HEK293 (cell line): Measurements from ENCODE around the gene SOX18.

Source experiments
- CTCF ChIA-PET: fragments of 350-600 bp; formaldehyde crosslinking; extraction: SDS; loops from one replicate; lab custom pipeline; 2021; ENCODE audit warnings: antibody characterized with exemption; lab: Yijun Ruan, JAX
- POLR2A ChIA-PET: fragments of 300-600 bp; formaldehyde crosslinking; extraction: SDS; loops from one replicate; lab custom pipeline; 2020; ENCODE audit warnings: antibody characterized with exemption, inconsistent platforms; lab: Yijun Ruan, JAX
- H3K27ac ChIP-seq: fragments of 200-500 bp; sonication (Bioruptor generic); 2 replicates; pipeline ENCODE4 v1.5.1; 2014; ENCODE audit warnings: low read depth, low read length, control low read depth, inconsistent platforms; ENCODE audit errors: extremely low read depth
- H3K36me3 ChIP-seq, 2 experiments: fragments of 200-500 bp in 1 of 2; sonication (Bioruptor generic) in 1 of 2; 1 replicate in 1 of 2; 2 replicates in 1 of 2; pipeline ENCODE4 v1.5.1; 2014 to 2017; ENCODE audit warnings: inconsistent platforms in 2 of 2, low read length in 2 of 2; ENCODE audit not compliant: control insufficient read depth in 2 of 2, insufficient read depth in 1 of 2
- H3K4me1 ChIP-seq: fragments of 200-500 bp; sonication (Bioruptor generic); 2 replicates; pipeline ENCODE4 v1.5.1; 2014; ENCODE audit warnings: mild to moderate bottlenecking, low read length, inconsistent platforms; ENCODE audit not compliant: control insufficient read depth, insufficient read depth
- H3K4me3 ChIP-seq: 2 replicates; pipeline ENCODE4 v1.5.1; 2011; ENCODE audit warnings: low read depth, mild to moderate bottlenecking, control low read depth, low read length, moderate library complexity
- H3K9me3 ChIP-seq: fragments of 200-500 bp; sonication (Bioruptor generic); 2 replicates; pipeline ENCODE4 v1.5.1; 2014; ENCODE audit warnings: low read depth, low read length, inconsistent platforms; ENCODE audit not compliant: control insufficient read depth, insufficient read depth
- BCL11A ChIP-seq: fragments of 450-650 bp; formaldehyde crosslinking; IDR thresholded peaks from 2 replicates; pipeline ENCODE4 v1.5.1; 2016; ENCODE audit warnings: low read depth, missing biosample characterization, missing genetic modification characterization
- EGR2 ChIP-seq: fragments of 450-650 bp; formaldehyde crosslinking; IDR thresholded peaks from 2 replicates; pipeline ENCODE4 v1.5.1; 2016; ENCODE audit warnings: low read depth, missing biosample characterization, missing genetic modification characterization
- GLI4 ChIP-seq: fragments of 450-650 bp; formaldehyde crosslinking; IDR thresholded peaks from 2 replicates; pipeline ENCODE4 v1.5.1; 2016; ENCODE audit warnings: missing biosample characterization, missing genetic modification characterization
- GLIS1 ChIP-seq: fragments of 450-650 bp; formaldehyde crosslinking; IDR thresholded peaks from 2 replicates; pipeline ENCODE4 v1.5.1; 2016; ENCODE audit warnings: missing biosample characterization, missing genetic modification characterization
- HOXA7 ChIP-seq: sonication (generic); formaldehyde crosslinking; IDR thresholded peaks from 2 replicates; pipeline ENCODE4 v1.8.1; 2022; ENCODE audit warnings: missing genetic modification reagents, borderline replicate concordance
- IKZF3 ChIP-seq: fragments of 450-650 bp; IDR thresholded peaks from 2 replicates; pipeline ENCODE4 v1.5.0; 2018; ENCODE audit warnings: missing biosample characterization, mild to moderate bottlenecking, missing genetic modification characterization, moderate library complexity
- KLF16 ChIP-seq: fragments of 450-650 bp; formaldehyde crosslinking; IDR thresholded peaks from 2 replicates; pipeline ENCODE4 v1.5.1; 2017; ENCODE audit warnings: missing biosample characterization, missing genetic modification characterization
- KLF8 ChIP-seq: fragments of 450-650 bp; formaldehyde crosslinking; IDR thresholded peaks from 2 replicates; pipeline ENCODE4 v1.5.1; 2016; ENCODE audit warnings: missing biosample characterization, missing genetic modification characterization
- KLF9 ChIP-seq: fragments of 450-650 bp; formaldehyde crosslinking; IDR thresholded peaks from 2 replicates; pipeline ENCODE4 v1.5.1; 2016; ENCODE audit warnings: missing biosample characterization, missing genetic modification characterization, low read depth
- SCRT2 ChIP-seq: fragments of 450-650 bp; formaldehyde crosslinking; IDR thresholded peaks from 2 replicates; pipeline ENCODE4 v1.5.1; 2016; ENCODE audit warnings: missing biosample characterization, missing genetic modification characterization
- SP2 ChIP-seq: fragments of 450-650 bp; formaldehyde crosslinking; IDR thresholded peaks from 2 replicates; pipeline ENCODE4 v1.5.1; 2016; ENCODE audit warnings: missing biosample characterization, missing genetic modification characterization
- SP3 ChIP-seq: fragments of 450-650 bp; formaldehyde crosslinking; IDR thresholded peaks from 2 replicates; pipeline ENCODE4 v1.5.1; 2016; ENCODE audit warnings: missing biosample characterization, missing genetic modification characterization
- YY1 ChIP-seq: fragments of 450-650 bp; formaldehyde crosslinking; IDR thresholded peaks from 2 replicates; pipeline ENCODE4 v1.5.1; 2018; ENCODE audit warnings: missing biosample characterization, missing genetic modification characterization
- ZBTB21 ChIP-seq: fragments of 450-650 bp; formaldehyde crosslinking; IDR thresholded peaks from 2 replicates; pipeline ENCODE4 v1.5.1; 2017; ENCODE audit warnings: missing biosample characterization, missing genetic modification characterization
- ZBTB8A ChIP-seq: fragments of 450-650 bp; formaldehyde crosslinking; IDR thresholded peaks from 2 replicates; pipeline ENCODE4 v1.5.1; 2016; ENCODE audit warnings: missing biosample characterization, missing genetic modification characterization
- ZIC2 ChIP-seq: fragments of 450-650 bp; formaldehyde crosslinking; IDR thresholded peaks from 2 replicates; pipeline ENCODE4 v1.5.1; 2016; ENCODE audit warnings: missing biosample characterization, missing genetic modification characterization
- ZNF114 ChIP-seq: fragments of 450-650 bp; formaldehyde crosslinking; IDR thresholded peaks from 2 replicates; pipeline ENCODE4 v1.5.0; 2017; ENCODE audit warnings: missing biosample characterization, missing genetic modification characterization
- ZNF133 ChIP-seq: fragments of 450-650 bp; formaldehyde crosslinking; IDR thresholded peaks from 2 replicates; pipeline ENCODE4 v1.5.1; 2016; ENCODE audit warnings: missing biosample characterization, missing genetic modification characterization
- ZNF138 ChIP-seq: fragments of 450-650 bp; formaldehyde crosslinking; IDR thresholded peaks from 2 replicates; pipeline ENCODE4 v1.5.1; 2016; ENCODE audit warnings: missing biosample characterization, missing genetic modification characterization, borderline replicate concordance
- ZNF175 ChIP-seq: fragments of 450-650 bp; formaldehyde crosslinking; IDR thresholded peaks from 2 replicates; pipeline ENCODE4 v1.5.1; 2016; ENCODE audit warnings: missing biosample characterization, missing genetic modification characterization
- ZNF184 ChIP-seq: fragments of 450-650 bp; IDR thresholded peaks from 2 replicates; pipeline ENCODE4 v1.5.1; 2018; ENCODE audit warnings: missing biosample characterization, mild to moderate bottlenecking, missing genetic modification characterization
- ZNF202 ChIP-seq: fragments of 450-650 bp; formaldehyde crosslinking; IDR thresholded peaks from 2 replicates; pipeline ENCODE4 v1.5.1; 2016; ENCODE audit warnings: missing biosample characterization, missing genetic modification characterization, borderline replicate concordance
- ZNF211 ChIP-seq: fragments of 450-650 bp; formaldehyde crosslinking; IDR thresholded peaks from 2 replicates; pipeline ENCODE4 v1.5.1; 2016; ENCODE audit warnings: low read depth, missing biosample characterization, missing genetic modification characterization
- ZNF239 ChIP-seq: fragments of 450-650 bp; formaldehyde crosslinking; IDR thresholded peaks from 2 replicates; pipeline ENCODE4 v1.5.1; 2016; ENCODE audit warnings: missing biosample characterization, missing genetic modification characterization
- ZNF341 ChIP-seq: fragments of 450-650 bp; formaldehyde crosslinking; IDR thresholded peaks from 2 replicates; pipeline ENCODE4; 2016; ENCODE audit warnings: low read depth, missing biosample characterization, missing genetic modification characterization
- ZNF404 ChIP-seq: fragments of 450-650 bp; formaldehyde crosslinking; IDR thresholded peaks from 2 replicates; pipeline ENCODE4 v1.5.1; 2017; ENCODE audit warnings: missing biosample characterization, missing genetic modification characterization
- ZNF426 ChIP-seq: fragments of 450-650 bp; formaldehyde crosslinking; IDR thresholded peaks from 2 replicates; pipeline ENCODE4 v1.5.1; 2017; ENCODE audit warnings: missing biosample characterization, missing genetic modification characterization, mild to moderate bottlenecking, inconsistent platforms, moderate library complexity
- ZNF501 ChIP-seq: fragments of 450-650 bp; formaldehyde crosslinking; IDR thresholded peaks from 2 replicates; pipeline ENCODE4 v1.5.1; 2016; ENCODE audit warnings: missing biosample characterization, missing genetic modification characterization
- ZNF548 ChIP-seq: fragments of 450-650 bp; formaldehyde crosslinking; IDR thresholded peaks from 2 replicates; pipeline ENCODE4 v1.5.1; 2016; ENCODE audit warnings: missing biosample characterization, missing genetic modification characterization
- ZNF549 ChIP-seq: fragments of 450-650 bp; IDR thresholded peaks from 2 replicates; pipeline ENCODE4 v1.5.1; 2018; ENCODE audit warnings: missing biosample characterization, missing genetic modification characterization, mild to moderate bottlenecking, inconsistent platforms, moderate library complexity
- ZNF600 ChIP-seq: fragments of 450-650 bp; formaldehyde crosslinking; IDR thresholded peaks from 2 replicates; pipeline ENCODE4 v1.5.1; 2016; ENCODE audit warnings: missing biosample characterization, missing genetic modification characterization
- ZNF626 ChIP-seq: fragments of 450-650 bp; sonication (Bioruptor Pico); formaldehyde crosslinking; IDR thresholded peaks from 2 replicates; pipeline ENCODE4 v1.5.1; 2018; ENCODE audit warnings: missing biosample characterization, missing genetic modification characterization, inconsistent platforms
- ZNF677 ChIP-seq: fragments of 450-650 bp; IDR thresholded peaks from 2 replicates; pipeline ENCODE4 v1.5.0; 2018; ENCODE audit warnings: missing biosample characterization, mild to moderate bottlenecking, missing genetic modification characterization, moderate library complexity
- ZNF792 ChIP-seq: fragments of 450-650 bp; formaldehyde crosslinking; IDR thresholded peaks from 2 replicates; pipeline ENCODE4 v1.5.1; 2016; ENCODE audit warnings: missing biosample characterization, missing genetic modification characterization
- ZSCAN16 ChIP-seq: fragments of 450-650 bp; formaldehyde crosslinking; IDR thresholded peaks from 2 replicates; pipeline ENCODE4 v1.5.1; 2016; ENCODE audit warnings: missing biosample characterization, missing genetic modification characterization
- TF ChIP-seq, protein P1 (sequence below): fragments of 450-650 bp; formaldehyde crosslinking; IDR thresholded peaks from 2 replicates; pipeline ENCODE4 v1.5.1; 2016; ENCODE audit warnings: missing biosample characterization, missing genetic modification characterization
- TF ChIP-seq, protein P2 (sequence below): fragments of 450-650 bp; formaldehyde crosslinking; IDR thresholded peaks from 2 replicates; pipeline ENCODE4 v1.5.1; 2016; ENCODE audit warnings: missing biosample characterization, missing genetic modification characterization

SOX18 gene

DNA sequence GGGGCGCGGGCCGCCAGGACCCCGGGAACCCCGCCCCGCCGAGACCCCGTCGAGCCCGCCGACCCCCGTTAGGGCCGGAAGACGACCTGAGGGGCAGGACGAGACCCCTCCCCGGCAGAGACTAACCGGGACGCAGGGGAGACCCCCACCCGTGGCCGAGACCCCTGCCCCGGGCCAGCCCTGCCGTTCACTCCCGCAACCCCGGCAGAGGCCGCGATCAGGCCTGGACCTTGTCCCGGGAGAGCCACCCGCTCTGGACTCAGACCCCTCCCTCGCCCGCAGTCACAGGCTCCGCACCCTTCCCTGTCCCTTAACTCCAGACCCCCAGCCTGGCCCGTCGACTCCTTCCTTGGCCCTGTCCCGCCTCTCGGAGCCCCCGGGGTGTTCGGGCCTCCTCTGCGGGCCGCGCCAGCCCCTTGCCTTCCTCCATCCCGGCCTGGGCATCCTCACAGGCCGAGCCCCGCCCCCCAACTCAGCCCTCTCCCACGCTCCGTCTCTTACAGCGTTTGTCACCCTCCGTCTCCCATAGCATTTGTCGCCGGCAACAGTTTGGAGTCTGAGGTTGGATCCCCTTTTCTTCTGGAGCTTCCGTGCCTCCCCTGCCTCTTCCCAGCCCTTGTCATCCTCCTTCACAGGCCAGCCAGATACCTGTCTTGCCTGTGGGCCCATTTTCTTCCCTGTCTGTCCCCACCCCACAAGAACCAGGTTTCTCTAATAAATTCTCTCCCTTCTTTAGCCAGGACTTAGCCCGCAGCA is 14.1 kb upstream of the SOX18 start:
- Histone ChIP-seq H3K36me3 (no peaks in the 10 kb centered on the region), H3K4me1 (no peaks in the 10 kb centered on the region), H3K9me3 (no peaks in the 10 kb centered on the region), H3K4me3 (peak overlapping the region; percentile 80), H3K27ac (peak overlapping the region; percentile 72)
- POLR2A ChIA-PET, result interaction anchor here (0.8 to 1.5 kb wide), 12 partner anchors 8 to 422 kb away, joined by 3 to 16 read pairs (median 5); partner anchors contain the start of genes OPRL1, PRPF6, RGS19 and SAMD10
- CTCF ChIA-PET, result interaction anchor here (1.5 kb wide), 2 partner anchors 12 to 24 kb away, joined by 4 to 5 read pairs; no protein-coding TSS in a partner anchor
- TF ChIP-seq, protein P1, sequence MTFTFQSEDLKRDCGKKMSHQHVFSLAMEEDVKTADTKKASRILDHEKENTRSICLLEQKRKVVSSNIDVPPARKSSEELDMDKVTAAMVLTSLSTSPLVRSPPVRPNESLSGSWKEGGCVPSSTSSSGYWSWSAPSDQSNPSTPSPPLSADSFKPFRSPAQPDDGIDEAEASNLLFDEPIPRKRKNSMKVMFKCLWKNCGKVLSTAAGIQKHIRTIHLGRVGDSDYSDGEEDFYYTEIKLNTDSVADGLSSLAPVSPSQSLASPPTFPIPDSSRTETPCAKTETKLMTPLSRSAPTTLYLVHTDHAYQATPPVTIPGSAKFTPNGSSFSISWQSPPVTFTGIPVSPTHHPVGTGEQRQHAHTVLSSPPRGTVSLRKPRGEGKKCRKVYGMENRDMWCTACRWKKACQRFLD (tag by site-specific recombination), result no peak
- TF ChIP-seq ZNF626 (tag by site-specific recombination) (no peak), ZNF548 (tag by site-specific recombination) (no peak), ZNF792 (tag by site-specific recombination) (no peak), IKZF3 (no peak), ZNF677 (no peak), EGR2 (tag by site-specific recombination) (peak; percentile 67), ZNF239 (tag by site-specific recombination) (peak; percentile 24; the same call in 1 of the 2 replicates), ZNF501 (no peak), ZIC2 (tag by site-specific recombination) (peak; percentile 40), ZNF341 (tag by site-specific recombination) (no peak), ZNF549 (tag by site-specific recombination) (no peak), ZBTB8A (tag by site-specific recombination) (0 out of 2 replicates have a peak, but pooled peaks have one; percentile 20), GLI4 (tag by site-specific recombination) (no peak), ZNF184 (tag by site-specific recombination) (no peak), KLF9 (tag by site-specific recombination) (peak; percentile 84), BCL11A (no peak), SCRT2 (tag by site-specific recombination) (peak; percentile 80), ZSCAN16 (peak; percentile 38; the same call in 1 of the 2 replicates), ZBTB21 (no peak), GLIS1 (tag by site-specific recombination) (peak; percentile 64; the same call in 1 of the 2 replicates), HOXA7 (no peak), SP2 (tag by site-specific recombination) (peak; percentile 45; the same call in 1 of the 2 replicates), ZNF138 (tag by site-specific recombination) (0 out of 2 replicates have a peak, but pooled peaks have one; percentile 7), ZNF426 (tag by site-specific recombination) (no peak), ZNF404 (tag by site-specific recombination) (no peak), KLF16 (tag by site-specific recombination) (peak; percentile 73), ZNF202 (tag by site-specific recombination) (no peak), ZNF114 (no peak), ZNF175 (tag by site-specific recombination) (no peak), KLF8 (peak; percentile 59; the same call in 1 of the 2 replicates), ZNF211 (tag by site-specific recombination) (no peak), SP3 (peak; percentile 56; the same call in 1 of the 2 replicates), ZNF133 (tag by site-specific recombination) (no peak), YY1 (tag by site-specific recombination) (peak; percentile 24; the same call in 1 of the 2 replicates), ZNF600 (peak; percentile 86)
- TF ChIP-seq, protein P2, sequence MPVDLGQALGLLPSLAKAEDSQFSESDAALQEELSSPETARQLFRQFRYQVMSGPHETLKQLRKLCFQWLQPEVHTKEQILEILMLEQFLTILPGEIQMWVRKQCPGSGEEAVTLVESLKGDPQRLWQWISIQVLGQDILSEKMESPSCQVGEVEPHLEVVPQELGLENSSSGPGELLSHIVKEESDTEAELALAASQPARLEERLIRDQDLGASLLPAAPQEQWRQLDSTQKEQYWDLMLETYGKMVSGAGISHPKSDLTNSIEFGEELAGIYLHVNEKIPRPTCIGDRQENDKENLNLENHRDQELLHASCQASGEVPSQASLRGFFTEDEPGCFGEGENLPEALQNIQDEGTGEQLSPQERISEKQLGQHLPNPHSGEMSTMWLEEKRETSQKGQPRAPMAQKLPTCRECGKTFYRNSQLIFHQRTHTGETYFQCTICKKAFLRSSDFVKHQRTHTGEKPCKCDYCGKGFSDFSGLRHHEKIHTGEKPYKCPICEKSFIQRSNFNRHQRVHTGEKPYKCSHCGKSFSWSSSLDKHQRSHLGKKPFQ (tag by site-specific recombination), result no peak
